Nephron (organoid): Measurements from ENCODE around the gene CENPA.
"Not testable (repeated sequence)": the region's sequence is repeated elsewhere in the genome, so short reads cannot be mapped to it uniquely, and the experiment has no call there.

Experiments used
- H3K27ac Mint-ChIP-seq, 3 experiments: 2 replicates each; pipeline ENCODE4 v1.8.0; 2020; ENCODE audit warnings: mixed read lengths in 3 of 3, mild to moderate bottlenecking in 2 of 3, moderate library complexity in 1 of 3
- H3K27me3 Mint-ChIP-seq: 2 replicates; pipeline ENCODE4 v1.8.0; 2021; ENCODE audit warnings: low read depth, mild to moderate bottlenecking, moderate library complexity, mixed read lengths
- H3K36me3 Mint-ChIP-seq: 2 replicates; pipeline ENCODE4 v1.8.0; 2020; ENCODE audit warnings: low read depth, mixed read lengths
- H3K4me1 Mint-ChIP-seq: 2 replicates; pipeline ENCODE4 v1.8.0; 2020; ENCODE audit warnings: mixed read lengths
- H3K4me3 Mint-ChIP-seq, 3 experiments: 2 replicates each; pipeline ENCODE4 v1.8.0; 2020; ENCODE audit warnings: mild to moderate bottlenecking in 3 of 3, mixed read lengths in 3 of 3, moderate library complexity in 2 of 3
- H3K9me3 Mint-ChIP-seq: 2 replicates; pipeline ENCODE4 v1.8.0; 2020; ENCODE audit warnings: mixed read lengths
- CTCF ChIP-seq, 3 experiments: fragments of 200-600 bp; sonication (generic); IDR thresholded peaks; one replicate each; pipeline ENCODE4 v1.5.0; 2021; ENCODE audit warnings: antibody characterized with exemption in 3 of 3; ENCODE audit not compliant: unreplicated experiment in 3 of 3

Gene CENPA

GRCh38 chr2:26812731-26813130, 26.9 kb downstream of the CENPA start:
- Mint-ChIP-seq H3K4me3 (no peak overlapping the region), H3K27me3 (peaks cover 26% of the 10 kb centered on the region), H3K36me3 (no peaks in the 10 kb centered on the region), H3K4me1 (peaks cover 5% of the 10 kb centered on the region), H3K9me3 (no peaks in the 10 kb centered on the region), H3K27ac (no peak overlapping the region)
- TF ChIP-seq CTCF (IDR thresholded peaks at IDR 0.05; ENCODE audit: unreplicated experiment in 3 of 3): no peak

DNA sequence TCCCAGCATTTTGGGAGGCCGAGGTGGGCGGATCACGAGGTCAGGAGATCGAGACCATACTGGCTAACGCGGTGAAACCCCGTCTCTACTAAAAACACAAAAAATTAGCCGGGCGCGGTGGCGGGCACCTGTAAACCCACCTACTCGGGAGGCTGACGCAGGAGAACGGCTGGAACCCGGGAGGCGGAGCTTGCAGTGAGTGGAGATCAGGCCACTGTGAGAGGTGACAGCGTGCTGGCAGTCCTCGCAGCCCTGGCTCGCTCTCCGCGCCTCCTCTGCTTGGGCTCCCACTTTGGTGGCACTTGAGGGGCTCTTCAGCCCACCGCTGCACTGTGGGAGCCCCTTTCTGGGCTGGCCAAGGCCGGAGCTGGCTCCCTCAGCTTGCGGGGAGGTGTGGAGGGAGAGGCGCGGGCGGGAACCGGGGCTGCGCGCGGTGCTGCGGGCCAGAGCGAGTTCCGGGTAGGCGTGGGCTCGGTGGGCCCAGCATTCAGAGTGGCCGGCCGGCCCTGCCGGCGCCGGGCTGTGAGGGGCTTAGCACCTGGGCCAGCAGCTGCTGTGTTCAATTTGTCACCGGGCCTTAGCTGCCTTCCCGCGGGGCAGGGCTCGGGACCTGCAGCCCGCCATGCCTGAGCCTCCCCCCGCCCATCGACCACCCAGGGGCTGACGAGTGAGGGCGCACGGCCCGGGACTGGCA, 28.4 kb downstream of the CENPA start:
- H3K4me3 Mint-ChIP-seq, H3K4me1 Mint-ChIP-seq, H3K27ac Mint-ChIP-seq, H3K36me3 Mint-ChIP-seq, H3K9me3 Mint-ChIP-seq: not testable (repeated sequence)
- H3K27me3 Mint-ChIP-seq: peaks cover 28% of the 10 kb centered on the region

DNA sequence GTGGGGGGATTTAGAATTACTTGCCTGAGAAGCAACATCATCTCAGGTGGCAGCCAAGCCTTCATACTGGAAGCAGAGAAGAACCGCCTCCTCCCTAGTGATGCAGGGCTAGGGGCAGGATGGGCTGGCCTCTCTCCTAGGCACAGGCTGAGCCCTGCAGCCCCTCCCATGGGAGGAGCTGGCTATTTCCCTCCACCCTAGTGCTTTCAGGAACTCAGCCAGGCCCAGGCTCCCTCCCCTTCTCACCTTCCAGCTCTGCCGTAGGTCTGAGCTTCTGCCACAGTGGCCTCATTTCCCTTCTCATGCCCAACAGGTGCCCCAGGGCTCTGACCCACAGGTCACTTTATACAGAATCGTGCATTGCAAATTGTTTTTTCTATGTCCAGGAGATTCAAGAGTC, 31.0 kb downstream of the CENPA start:
- H3K4me1 Mint-ChIP-seq: no peaks in the 10 kb centered on the region
- no peaks in the 10 kb centered on the region for H3K9me3 Mint-ChIP-seq
- no peak for TF ChIP-seq CTCF (IDR thresholded peaks at IDR 0.05; ENCODE audit: unreplicated experiment in 3 of 3)
- H3K36me3 Mint-ChIP-seq: no peaks in the 10 kb centered on the region
- peaks cover 41% of the 10 kb centered on the region for H3K27me3 Mint-ChIP-seq
- H3K27ac Mint-ChIP-seq: no peak overlapping the region
- no peak overlapping the region for H3K4me3 Mint-ChIP-seq

- H3K27ac Mint-ChIP-seq: no peak overlapping the region
- H3K4me1 Mint-ChIP-seq: no peaks in the 10 kb centered on the region
- no peak for TF ChIP-seq CTCF (IDR thresholded peaks at IDR 0.05; ENCODE audit: unreplicated experiment in 3 of 3)
- no peaks in the 10 kb centered on the region for H3K36me3 Mint-ChIP-seq
- peaks cover 42% of the 10 kb centered on the region for H3K27me3 Mint-ChIP-seq
- H3K9me3 Mint-ChIP-seq: no peaks in the 10 kb centered on the region
- no peak overlapping the region for H3K4me3 Mint-ChIP-seq
Observed at GRCh38 chr2:26818255-26818654, 32.4 kb downstream of the CENPA start.

- no peaks in the 10 kb centered on the region for H3K4me1 Mint-ChIP-seq
- H3K36me3 Mint-ChIP-seq: no peaks in the 10 kb centered on the region
Observed at GRCh38 chr2:26818972-26819371, 33.1 kb downstream of the CENPA start.

GRCh38 chr2:26820932-26821331, 35.1 kb downstream of the CENPA start:
- no peak for TF ChIP-seq CTCF (IDR thresholded peaks at IDR 0.05; ENCODE audit: unreplicated experiment in 3 of 3)
- H3K9me3 Mint-ChIP-seq: no peaks in the 10 kb centered on the region
- no peak overlapping the region for H3K27ac Mint-ChIP-seq
- no peaks in the 10 kb centered on the region for H3K36me3 Mint-ChIP-seq
- peaks cover 31% of the 10 kb centered on the region for H3K27me3 Mint-ChIP-seq
- no peak overlapping the region for H3K4me3 Mint-ChIP-seq
- no peaks in the 10 kb centered on the region for H3K4me1 Mint-ChIP-seq

More at GRCh38 chr2:26818972-26819371, 33.1 kb downstream of the CENPA start:
- no peak overlapping the region for H3K27ac Mint-ChIP-seq
- H3K27me3 Mint-ChIP-seq: peaks cover 36% of the 10 kb centered on the region
- H3K9me3 Mint-ChIP-seq: no peaks in the 10 kb centered on the region
- no peak overlapping the region for H3K4me3 Mint-ChIP-seq
- no peak for TF ChIP-seq CTCF (IDR thresholded peaks at IDR 0.05; ENCODE audit: unreplicated experiment in 3 of 3)
